Measurements from ENCODE around the gene KDELR1. TPM values are rescaled to one million over a fixed set of nuclear protein-coding genes. Genes with fewer than 3 reads are reported as not detected.

KDELR1 gene
- total and polyA plus RNA-seq, 2 of the 13 experiments (the other 11 are each of a cell fraction or from before 2014, with no cell fraction given), result 134 to 185 TPM

DNA sequence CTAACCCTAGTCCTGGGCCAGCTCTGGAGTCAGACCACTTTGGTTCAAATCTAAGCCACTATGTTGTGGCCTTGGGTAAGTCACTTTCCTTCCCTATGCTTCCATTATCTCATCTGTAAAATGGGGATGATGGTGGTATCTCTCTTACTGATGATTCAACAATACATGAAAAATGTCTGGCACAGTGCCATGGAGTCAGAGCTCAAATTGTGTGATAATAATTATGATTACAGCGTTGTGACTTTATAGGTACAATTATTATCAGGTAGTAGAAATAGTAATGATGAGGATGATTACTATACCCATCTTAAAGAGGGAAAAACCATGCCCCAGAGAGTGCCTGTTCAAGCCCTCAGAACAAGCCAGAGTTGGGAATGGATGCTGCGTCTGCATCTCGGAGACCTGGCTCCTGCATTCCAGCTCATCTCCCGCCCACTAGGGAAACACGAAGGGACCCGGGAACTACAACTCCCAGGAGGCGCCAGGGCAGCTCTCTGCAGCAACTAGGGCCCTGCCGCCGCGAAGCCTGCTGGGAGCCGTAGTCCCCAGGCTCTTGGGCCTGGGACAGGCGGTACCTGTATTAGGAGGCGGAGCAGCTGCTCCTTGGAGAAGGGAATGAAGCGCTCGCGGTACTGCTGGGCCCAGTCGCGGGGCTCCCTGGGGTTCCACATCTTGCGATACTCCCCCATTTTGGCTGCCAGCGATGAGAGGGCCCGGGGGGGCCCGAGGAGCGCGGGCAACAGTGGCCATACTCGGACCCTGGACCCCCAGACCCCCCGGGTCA lies 28.4 kb downstream of the KDELR1 start (continued):
- TF ChIP-seq ATM (IDR thresholded peaks at IDR 0.05; ENCODE audit: borderline replicate concordance) (no peak), ZNF569 (CRISPR knock-in tag; IDR thresholded peaks at IDR 0.05; ENCODE audit: borderline replicate concordance) (no peak), SMC3 (IDR thresholded peaks at IDR 0.05; ENCODE audit: low read length) (no peak), PAF1 (CRISPR knock-in tag; IDR thresholded peaks at IDR 0.05) (no peak), CHCHD3 (CRISPR knock-in tag; IDR thresholded peaks at IDR 0.05) (no peak), CAMTA2 (CRISPR knock-in tag; IDR thresholded peaks at IDR 0.05; ENCODE audit: borderline replicate concordance) (no peak), ZNF256 (CRISPR knock-in tag; conservative IDR thresholded peaks at IDR 0.05) (no peak), ARID2 (CRISPR knock-in tag; IDR thresholded peaks at IDR 0.05; ENCODE audit: borderline replicate concordance) (no peak), TP53 (CRISPR knock-in tag; conservative IDR thresholded peaks at IDR 0.05) (no peak), ZNF17 (CRISPR knock-in tag; IDR thresholded peaks at IDR 0.05) (no peak), XBP1 (CRISPR knock-in tag; IDR thresholded peaks at IDR 0.05) (no peak), JARID2 (CRISPR knock-in tag; IDR thresholded peaks at IDR 0.05; ENCODE audit: insufficient replicate concordance) (no peak), SIN3B (IDR thresholded peaks at IDR 0.05; ENCODE audit: low read length) (no peak), ZNF710 (CRISPR knock-in tag; IDR thresholded peaks at IDR 0.05; ENCODE audit: borderline replicate concordance) (no peak), ATAD3A (CRISPR knock-in tag; IDR thresholded peaks at IDR 0.05) (no peak), ZNF7 (CRISPR knock-in tag; IDR thresholded peaks at IDR 0.05) (no peak), ZNF350 (CRISPR knock-in tag; IDR thresholded peaks at IDR 0.05; ENCODE audit: borderline replicate concordance, low read depth) (no peak), MTA3 (CRISPR knock-in tag; IDR thresholded peaks at IDR 0.05) (no peak)
- TF ChIP-seq, protein P1, sequence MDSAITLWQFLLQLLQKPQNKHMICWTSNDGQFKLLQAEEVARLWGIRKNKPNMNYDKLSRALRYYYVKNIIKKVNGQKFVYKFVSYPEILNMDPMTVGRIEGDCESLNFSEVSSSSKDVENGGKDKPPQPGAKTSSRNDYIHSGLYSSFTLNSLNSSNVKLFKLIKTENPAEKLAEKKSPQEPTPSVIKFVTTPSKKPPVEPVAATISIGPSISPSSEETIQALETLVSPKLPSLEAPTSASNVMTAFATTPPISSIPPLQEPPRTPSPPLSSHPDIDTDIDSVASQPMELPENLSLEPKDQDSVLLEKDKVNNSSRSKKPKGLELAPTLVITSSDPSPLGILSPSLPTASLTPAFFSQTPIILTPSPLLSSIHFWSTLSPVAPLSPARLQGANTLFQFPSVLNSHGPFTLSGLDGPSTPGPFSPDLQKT (CRISPR knock-in tag; IDR thresholded peaks at IDR 0.05; ENCODE audit: borderline replicate concordance), result no peak
- TF ChIP-seq, protein P2, sequence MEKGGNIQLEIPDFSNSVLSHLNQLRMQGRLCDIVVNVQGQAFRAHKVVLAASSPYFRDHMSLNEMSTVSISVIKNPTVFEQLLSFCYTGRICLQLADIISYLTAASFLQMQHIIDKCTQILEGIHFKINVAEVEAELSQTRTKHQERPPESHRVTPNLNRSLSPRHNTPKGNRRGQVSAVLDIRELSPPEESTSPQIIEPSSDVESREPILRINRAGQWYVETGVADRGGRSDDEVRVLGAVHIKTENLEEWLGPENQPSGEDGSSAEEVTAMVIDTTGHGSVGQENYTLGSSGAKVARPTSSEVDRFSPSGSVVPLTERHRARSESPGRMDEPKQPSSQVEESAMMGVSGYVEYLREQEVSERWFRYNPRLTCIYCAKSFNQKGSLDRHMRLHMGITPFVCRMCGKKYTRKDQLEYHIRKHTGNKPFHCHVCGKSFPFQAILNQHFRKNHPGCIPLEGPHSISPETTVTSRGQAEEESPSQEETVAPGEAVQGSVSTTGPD (CRISPR knock-in tag; IDR thresholded peaks at IDR 0.05), result no peak
- TF ChIP-seq, protein P3, sequence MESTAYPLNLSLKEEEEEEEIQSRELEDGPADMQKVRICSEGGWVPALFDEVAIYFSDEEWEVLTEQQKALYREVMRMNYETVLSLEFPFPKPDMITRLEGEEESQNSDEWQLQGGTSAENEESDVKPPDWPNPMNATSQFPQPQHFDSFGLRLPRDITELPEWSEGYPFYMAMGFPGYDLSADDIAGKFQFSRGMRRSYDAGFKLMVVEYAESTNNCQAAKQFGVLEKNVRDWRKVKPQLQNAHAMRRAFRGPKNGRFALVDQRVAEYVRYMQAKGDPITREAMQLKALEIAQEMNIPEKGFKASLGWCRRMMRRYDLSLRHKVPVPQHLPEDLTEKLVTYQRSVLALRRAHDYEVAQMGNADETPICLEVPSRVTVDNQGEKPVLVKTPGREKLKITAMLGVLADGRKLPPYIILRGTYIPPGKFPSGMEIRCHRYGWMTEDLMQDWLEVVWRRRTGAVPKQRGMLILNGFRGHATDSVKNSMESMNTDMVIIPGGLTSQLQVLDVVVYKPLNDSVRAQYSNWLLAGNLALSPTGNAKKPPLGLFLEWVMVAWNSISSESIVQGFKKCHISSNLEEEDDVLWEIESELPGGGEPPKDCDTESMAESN (CRISPR knock-in tag; conservative IDR thresholded peaks at IDR 0.05), result no peak; the same call in 1 of the 2 replicates
- TF ChIP-seq, protein P4, sequence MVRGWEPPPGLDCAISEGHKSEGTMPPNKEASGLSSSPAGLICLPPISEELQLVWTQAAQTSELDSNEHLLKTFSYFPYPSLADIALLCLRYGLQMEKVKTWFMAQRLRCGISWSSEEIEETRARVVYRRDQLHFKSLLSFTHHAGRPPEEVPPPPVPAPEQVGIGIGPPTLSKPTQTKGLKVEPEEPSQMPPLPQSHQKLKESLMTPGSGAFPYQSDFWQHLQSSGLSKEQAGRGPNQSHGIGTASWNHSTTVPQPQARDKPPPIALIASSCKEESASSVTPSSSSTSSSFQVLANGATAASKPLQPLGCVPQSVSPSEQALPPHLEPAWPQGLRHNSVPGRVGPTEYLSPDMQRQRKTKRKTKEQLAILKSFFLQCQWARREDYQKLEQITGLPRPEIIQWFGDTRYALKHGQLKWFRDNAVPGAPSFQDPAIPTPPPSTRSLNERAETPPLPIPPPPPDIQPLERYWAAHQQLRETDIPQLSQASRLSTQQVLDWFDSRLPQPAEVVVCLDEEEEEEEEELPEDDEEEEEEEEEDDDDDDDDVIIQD (CRISPR knock-in tag; IDR thresholded peaks at IDR 0.05; ENCODE audit: low read depth), result no peak

Measured in HepG2 (cell line).